BJ (cell line): Measurements from ENCODE around the gene DEFB127. TPM values are rescaled to one million over a fixed set of nuclear protein-coding genes. Genes with fewer than 3 reads are reported as not detected.
"Not testable (repeated sequence)": the region's sequence is repeated elsewhere in the genome, so short reads cannot be mapped to it uniquely, and the experiment has no call there.

ENCODE experiments used
- CTCF ChIA-PET: fragments of 350-600 bp; formaldehyde crosslinking; extraction: SDS; loops from one replicate; lab custom pipeline; 2021; ENCODE audit warnings: antibody characterized with exemption, inconsistent platforms; lab: Yijun Ruan, JAX
- POLR2A ChIA-PET: fragments of 300-600 bp; sonication (Branson Sonifier 250); formaldehyde crosslinking; extraction: SDS; loops from one replicate; lab custom pipeline; 2021; ENCODE audit warnings: antibody characterized with exemption; lab: Charles Lee
- DNase-seq: peaks from one replicate; pipeline ENCODE4 v3.0.0-alpha.2; 2011; ENCODE audit warnings: low read depth
- H3K27me3 ChIP-seq: 2 replicates; pipeline ENCODE4 v1.6.0; 2011; ENCODE audit warnings: low read length; ENCODE audit not compliant: control insufficient read depth, insufficient read depth
- H3K36me3 ChIP-seq: 2 replicates; pipeline ENCODE4 v1.5.1; 2011; ENCODE audit warnings: low read length; ENCODE audit not compliant: control insufficient read depth, insufficient read depth
- H3K4me3 ChIP-seq: 2 replicates; pipeline ENCODE4 v1.5.1; 2011; ENCODE audit warnings: low read depth, mild to moderate bottlenecking, control low read depth, low read length
- polyA minus RNA-seq: library from RNA; depleted of rRNA, polyadenylated mRNA; stranded (reverse); fragments of >200 nt; gene quantifications from 2 replicates; pipeline ENCODE4 v1.2.3, GENCODE V29; 2011; rRNA and poly(A)+ RNA removed
- polyA plus RNA-seq: library from polyadenylated mRNA; depleted of rRNA; stranded (reverse); fragments of >200 nt; gene quantifications from 2 replicates; pipeline ENCODE4 v1.2.3, GENCODE V29; 2011; rRNA removed
- TF ChIP-seq, protein P1 (sequence below): IDR thresholded peaks from 2 replicates; pipeline ENCODE4 v1.5.1; 2011; ENCODE audit warnings: low read depth, mild to moderate bottlenecking, control low read depth, inconsistent platforms, low read length, moderate library complexity; ENCODE audit not compliant: insufficient read depth

The DEFB127 gene
- polyA plus RNA-seq (not detected in 2 replicates), polyA minus RNA-seq (not detected in 2 replicates)

DNA sequence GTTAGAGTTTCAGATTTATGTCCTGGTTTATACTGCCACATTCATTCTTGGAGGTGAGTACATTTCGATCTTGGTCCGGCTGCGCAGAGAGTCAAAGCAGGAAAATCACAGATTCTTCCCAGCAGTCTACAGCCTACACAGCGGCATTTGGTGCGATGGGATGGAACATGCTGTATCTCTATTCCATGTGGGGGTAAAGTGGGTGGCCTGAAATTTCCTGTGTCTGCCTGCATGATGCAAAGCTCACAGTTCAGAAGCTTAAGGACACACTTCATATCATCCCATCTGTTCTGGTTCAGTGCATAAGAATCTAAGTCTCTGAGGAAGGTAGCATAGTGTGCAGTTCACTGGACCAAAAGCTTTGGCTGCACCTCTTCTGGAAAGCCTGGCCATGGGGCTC, at the start of gene DEFB127:
Gene DEFB127 (plus strand): TSS at position 301 of the 400 bp plus-strand sequence. CDS start 91 bp downstream, at position 392.
- no peak for DNase-seq
- no peaks in the 10 kb centered on the region for H3K36me3 ChIP-seq
- CTCF ChIA-PET, result interaction anchor here (1.0 kb wide), 1 partner anchor 55 kb away, joined by 3 read pairs; no protein-coding TSS in a partner anchor
- TF ChIP-seq, protein P1, sequence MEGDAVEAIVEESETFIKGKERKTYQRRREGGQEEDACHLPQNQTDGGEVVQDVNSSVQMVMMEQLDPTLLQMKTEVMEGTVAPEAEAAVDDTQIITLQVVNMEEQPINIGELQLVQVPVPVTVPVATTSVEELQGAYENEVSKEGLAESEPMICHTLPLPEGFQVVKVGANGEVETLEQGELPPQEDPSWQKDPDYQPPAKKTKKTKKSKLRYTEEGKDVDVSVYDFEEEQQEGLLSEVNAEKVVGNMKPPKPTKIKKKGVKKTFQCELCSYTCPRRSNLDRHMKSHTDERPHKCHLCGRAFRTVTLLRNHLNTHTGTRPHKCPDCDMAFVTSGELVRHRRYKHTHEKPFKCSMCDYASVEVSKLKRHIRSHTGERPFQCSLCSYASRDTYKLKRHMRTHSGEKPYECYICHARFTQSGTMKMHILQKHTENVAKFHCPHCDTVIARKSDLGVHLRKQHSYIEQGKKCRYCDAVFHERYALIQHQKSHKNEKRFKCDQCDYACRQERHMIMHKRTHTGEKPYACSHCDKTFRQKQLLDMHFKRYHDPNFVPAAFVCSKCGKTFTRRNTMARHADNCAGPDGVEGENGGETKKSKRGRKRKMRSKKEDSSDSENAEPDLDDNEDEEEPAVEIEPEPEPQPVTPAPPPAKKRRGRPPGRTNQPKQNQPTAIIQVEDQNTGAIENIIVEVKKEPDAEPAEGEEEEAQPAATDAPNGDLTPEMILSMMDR, result no peak
- no peaks in the 10 kb centered on the region for H3K27me3 ChIP-seq
- POLR2A ChIA-PET, result no interaction called here
- no peak within 1 kb of the TSS for H3K4me3 ChIP-seq

GRCh38 chr20:112396-112795, 44.9 kb upstream of the DEFB127 start:
- H3K36me3 ChIP-seq, result no peaks in the 10 kb centered on the region
- TF ChIP-seq, protein P1, result no peak
- no peaks in the 10 kb centered on the region for H3K27me3 ChIP-seq
- no peak overlapping the region for H3K4me3 ChIP-seq
- POLR2A ChIA-PET, result no interaction called here
- CTCF ChIA-PET, result no interaction called here
- no peak for DNase-seq

DNA sequence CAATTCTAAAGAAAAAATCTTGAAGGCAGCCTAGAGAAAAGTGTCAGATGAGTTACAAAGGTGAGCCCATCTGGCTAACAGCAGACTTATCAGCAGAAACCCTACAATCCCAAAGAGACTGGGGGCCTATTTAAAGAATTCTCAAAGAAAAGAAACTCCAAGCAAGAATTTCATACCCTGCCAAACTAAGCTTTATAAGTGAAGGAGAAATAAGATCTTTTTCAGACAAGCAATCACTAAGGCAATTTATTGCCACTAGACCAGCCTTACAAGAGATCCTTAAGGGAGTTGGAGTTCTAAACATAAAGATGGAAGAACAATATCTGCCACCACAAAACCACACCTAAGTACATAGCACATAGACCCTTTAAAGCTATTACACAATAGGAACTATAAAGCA, 39.7 kb upstream of the DEFB127 start:
- TF ChIP-seq, protein P1, result no peak
- Histone ChIP-seq H3K27me3 (no peaks in the 10 kb centered on the region), H3K4me3 (no peak overlapping the region), H3K36me3 (no peaks in the 10 kb centered on the region)
- DNase-seq, result no peak
- ChIA-PET CTCF (no interaction called here), POLR2A (no interaction called here)

DNA sequence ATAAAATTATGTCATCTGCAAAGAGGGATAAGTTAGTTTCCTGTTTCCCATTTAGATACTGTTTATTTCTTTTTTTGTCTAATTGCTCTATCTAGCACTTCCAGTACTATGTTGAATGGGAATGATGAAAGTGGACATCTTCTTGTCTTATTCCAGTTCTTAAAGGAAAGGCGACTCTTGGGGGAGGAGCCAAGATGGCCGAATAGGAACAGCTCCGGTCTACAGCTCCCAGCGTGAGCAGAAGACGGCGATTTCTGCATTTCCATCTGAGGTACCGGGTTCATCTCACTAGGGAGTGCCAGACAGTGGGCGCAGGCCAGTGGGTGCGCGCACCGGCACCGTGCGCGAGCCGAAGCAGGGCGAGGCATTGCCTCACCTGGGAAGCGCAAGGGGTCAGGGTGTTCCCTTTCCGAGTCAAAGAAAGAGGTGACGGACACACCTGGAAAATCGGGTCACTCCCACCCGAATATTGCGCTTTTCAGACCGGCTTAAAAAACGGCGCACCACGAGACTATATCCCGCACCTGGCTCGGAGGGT, 27.4 kb upstream of the DEFB127 start:
- POLR2A ChIA-PET, H3K36me3 ChIP-seq, H3K4me3 ChIP-seq, DNase-seq, CTCF ChIA-PET, H3K27me3 ChIP-seq: not testable (repeated sequence)

GRCh38 chr20:137668-138490, 19.4 kb upstream of the DEFB127 start:
- no peak for DNase-seq
- POLR2A ChIA-PET, result no interaction called here
- CTCF ChIA-PET, result no interaction called here

More at GRCh38 chr20:137668-138490, 19.4 kb upstream of the DEFB127 start:
- no peak overlapping the region for H3K4me3 ChIP-seq
- H3K36me3 ChIP-seq, result no peaks in the 10 kb centered on the region
- TF ChIP-seq, protein P1, result no peak
- 0 out of 2 replicates have a peak, but pooled peaks cover 2% of the 10 kb centered on the region for H3K27me3 ChIP-seq
